Astrocyte of the spinal cord (primary cell): ENCODE data around the gene TMEM44.

ENCODE experiments used
- DNase-seq: peaks from one replicate; pipeline ENCODE4 v3.0.0; 2011; ENCODE audit warnings: low read depth, low spot score
- H3K4me3 ChIP-seq: 2 replicates; pipeline ENCODE4 v1.5.1; 2011; ENCODE audit warnings: low read depth, mild to moderate bottlenecking, low read length, moderate library complexity
- CTCF ChIP-seq: IDR thresholded peaks from 2 replicates; pipeline ENCODE4 v1.5.1; 2012; ENCODE audit warnings: low read depth, mild to moderate bottlenecking, low read length, inconsistent platforms
- in situ Hi-C: cut with HindIII; loops from 2 replicates; pipeline ENCODE4 v1.10.0; 2017; ENCODE audit warnings: low sequenced_read_pairs

The TMEM44 gene

GRCh38 chr3:194622621-194623340, 10.4 kb downstream of the TMEM44 start:
- H3K4me3 ChIP-seq = no peak overlapping the region
- in situ Hi-C loops = no loop called here
- no peak for DNase-seq
- TF ChIP-seq CTCF = no peak

DNA sequence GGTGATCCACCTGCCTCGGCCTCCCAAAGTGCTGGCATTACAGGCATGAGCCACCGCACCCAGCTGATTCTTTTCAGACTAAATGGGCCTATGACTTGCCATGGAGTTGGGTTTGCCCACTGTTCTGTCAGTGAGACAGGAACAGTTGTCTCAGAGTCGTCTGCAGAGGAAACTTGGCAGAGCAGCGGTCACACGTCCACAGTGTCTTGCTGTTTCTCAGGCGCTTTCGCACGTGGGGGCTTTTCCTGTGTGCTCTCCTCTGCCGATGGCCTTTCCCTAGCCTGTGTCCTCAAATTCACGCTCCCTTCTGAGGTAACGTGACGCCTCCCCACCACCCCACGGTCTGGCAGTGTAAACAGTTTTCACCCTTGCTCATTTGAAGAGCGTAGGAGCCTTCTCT, 11.3 kb downstream of the TMEM44 start:
- no peak overlapping the region for H3K4me3 ChIP-seq
- no peak for DNase-seq
- TF ChIP-seq CTCF = no peak
- in situ Hi-C loops = no loop called here

DNA sequence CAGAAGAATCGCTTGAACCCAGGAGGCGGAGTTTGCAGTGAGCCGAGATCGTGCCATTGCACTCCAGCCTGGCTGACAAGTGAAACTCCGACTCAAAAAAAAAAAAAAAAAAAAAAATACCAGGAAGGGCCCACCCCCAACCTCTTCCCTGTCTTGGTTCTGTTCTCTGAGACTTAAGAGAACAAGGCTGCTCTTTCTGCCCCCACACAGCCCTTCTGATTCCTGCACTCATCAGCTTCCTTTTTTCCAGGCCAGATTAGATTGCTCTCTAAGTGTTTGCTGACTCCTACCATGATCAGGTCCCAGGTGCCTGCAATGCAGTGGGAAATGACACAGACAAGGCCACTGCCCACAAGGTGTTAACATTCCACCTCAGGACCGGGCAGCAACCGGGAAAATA, 13.0 kb downstream of the TMEM44 start:
- no peak for DNase-seq

GRCh38 chr3:194619741-194620140, 13.5 kb downstream of the TMEM44 start:
- no peak for TF ChIP-seq CTCF
- in situ Hi-C loops = no loop called here

More for the DNA sequence above, 13.0 kb downstream of the TMEM44 start:
- in situ Hi-C loops = no loop called here
- TF ChIP-seq CTCF = no peak
- H3K4me3 ChIP-seq = no peak overlapping the region

GRCh38 chr3:194618858-194619608, 14.2 kb downstream of the TMEM44 start:
- no peak for DNase-seq
- in situ Hi-C loops = no loop called here
- TF ChIP-seq CTCF = no peak
- H3K4me3 ChIP-seq = no peak overlapping the region

More at GRCh38 chr3:194619741-194620140, 13.5 kb downstream of the TMEM44 start:
- no peak overlapping the region for H3K4me3 ChIP-seq
- DNase-seq = no peak

- in situ Hi-C loops = no loop called here
- TF ChIP-seq CTCF = no peak
- no peak overlapping the region for H3K4me3 ChIP-seq
- peak; percentile 36 for DNase-seq
Measured at GRCh38 chr3:194617827-194618226, 15.4 kb downstream of the TMEM44 start.
